Kidney epithelial cell (primary cell): ENCODE measurements around the gene TFAP2D. TPM values are rescaled to one million over a fixed set of nuclear protein-coding genes. Genes with fewer than 3 reads are reported as not detected.

Source experiments
- DNase-seq: peaks from one replicate; pipeline ENCODE4 v3.0.0-alpha.2; 2010; ENCODE audit warnings: low read depth
- H3K27me3 ChIP-seq: 2 replicates; pipeline ENCODE4 v1.6.0; 2011; ENCODE audit warnings: low read length; ENCODE audit not compliant: control insufficient read depth, insufficient read depth
- H3K36me3 ChIP-seq: 2 replicates; pipeline ENCODE4 v1.5.1; 2011; ENCODE audit warnings: low read length; ENCODE audit not compliant: control insufficient read depth, insufficient read depth
- H3K4me3 ChIP-seq: 2 replicates; pipeline ENCODE4 v1.5.1; 2011; ENCODE audit warnings: low read depth, mild to moderate bottlenecking, control low read depth, low read length
- total RNA-seq: library from RNA; depleted of rRNA; stranded (reverse); fragments of >200 nt; gene quantifications from 2 replicates; pipeline ENCODE4 v1.2.3, GENCODE V29; 2015
- TF ChIP-seq, protein P1 (sequence below): IDR thresholded peaks from 2 replicates; pipeline ENCODE4 v1.5.1; 2011; ENCODE audit warnings: mild to moderate bottlenecking, moderate library complexity, low read length, control low read depth, inconsistent platforms; ENCODE audit not compliant: insufficient read depth, poor library complexity, severe bottlenecking

TFAP2D gene
- total RNA-seq, 1 donor from 2014 or later = not detected

DNA sequence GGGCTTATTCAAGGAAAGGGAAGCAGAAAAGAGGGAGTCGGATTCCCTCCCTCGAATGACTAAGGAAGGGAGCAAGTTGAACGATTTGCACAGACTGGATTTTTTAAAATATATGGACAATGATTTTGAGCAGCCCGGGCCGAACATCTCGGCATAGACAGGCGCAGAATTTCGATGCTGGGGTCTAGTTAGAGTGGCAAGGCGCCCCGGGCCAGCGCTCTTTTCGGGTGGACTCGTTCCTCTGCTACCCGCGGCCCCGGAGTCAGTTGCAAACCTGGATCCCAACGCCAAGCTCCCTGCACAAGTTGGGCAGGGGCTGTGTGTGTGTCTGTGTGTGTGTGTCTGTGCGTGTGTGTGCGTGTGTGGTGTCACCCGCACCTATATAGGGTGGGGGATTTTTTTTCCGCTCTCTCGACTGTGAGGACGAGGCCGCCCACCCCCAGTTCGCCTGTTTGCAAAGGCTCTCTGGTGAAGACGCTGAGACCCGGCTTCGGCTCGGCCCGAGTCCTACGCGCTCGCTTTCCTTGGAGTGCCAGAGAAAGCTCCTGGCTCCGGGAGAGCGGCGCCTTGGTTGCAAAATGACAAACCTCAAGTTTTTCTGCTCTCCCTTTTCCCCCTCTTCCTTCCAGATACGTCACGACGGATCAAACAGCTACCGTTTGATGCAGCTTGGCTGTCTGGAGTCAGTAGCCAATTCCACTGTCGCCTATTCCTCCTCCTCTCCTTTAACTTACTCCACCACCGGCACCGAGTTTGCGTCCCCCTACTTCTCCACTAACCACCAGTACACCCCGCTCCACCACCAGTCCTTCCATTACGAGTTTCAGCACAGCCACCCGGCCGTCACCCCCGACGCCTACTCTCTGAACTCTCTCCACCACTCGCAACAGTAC, 1.4 kb downstream of the TFAP2D start:
- peaks cover 40% of the 10 kb centered on the region for H3K27me3 ChIP-seq
- TF ChIP-seq, protein P1, sequence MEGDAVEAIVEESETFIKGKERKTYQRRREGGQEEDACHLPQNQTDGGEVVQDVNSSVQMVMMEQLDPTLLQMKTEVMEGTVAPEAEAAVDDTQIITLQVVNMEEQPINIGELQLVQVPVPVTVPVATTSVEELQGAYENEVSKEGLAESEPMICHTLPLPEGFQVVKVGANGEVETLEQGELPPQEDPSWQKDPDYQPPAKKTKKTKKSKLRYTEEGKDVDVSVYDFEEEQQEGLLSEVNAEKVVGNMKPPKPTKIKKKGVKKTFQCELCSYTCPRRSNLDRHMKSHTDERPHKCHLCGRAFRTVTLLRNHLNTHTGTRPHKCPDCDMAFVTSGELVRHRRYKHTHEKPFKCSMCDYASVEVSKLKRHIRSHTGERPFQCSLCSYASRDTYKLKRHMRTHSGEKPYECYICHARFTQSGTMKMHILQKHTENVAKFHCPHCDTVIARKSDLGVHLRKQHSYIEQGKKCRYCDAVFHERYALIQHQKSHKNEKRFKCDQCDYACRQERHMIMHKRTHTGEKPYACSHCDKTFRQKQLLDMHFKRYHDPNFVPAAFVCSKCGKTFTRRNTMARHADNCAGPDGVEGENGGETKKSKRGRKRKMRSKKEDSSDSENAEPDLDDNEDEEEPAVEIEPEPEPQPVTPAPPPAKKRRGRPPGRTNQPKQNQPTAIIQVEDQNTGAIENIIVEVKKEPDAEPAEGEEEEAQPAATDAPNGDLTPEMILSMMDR = no peak
- DNase-seq = no peak

DNA sequence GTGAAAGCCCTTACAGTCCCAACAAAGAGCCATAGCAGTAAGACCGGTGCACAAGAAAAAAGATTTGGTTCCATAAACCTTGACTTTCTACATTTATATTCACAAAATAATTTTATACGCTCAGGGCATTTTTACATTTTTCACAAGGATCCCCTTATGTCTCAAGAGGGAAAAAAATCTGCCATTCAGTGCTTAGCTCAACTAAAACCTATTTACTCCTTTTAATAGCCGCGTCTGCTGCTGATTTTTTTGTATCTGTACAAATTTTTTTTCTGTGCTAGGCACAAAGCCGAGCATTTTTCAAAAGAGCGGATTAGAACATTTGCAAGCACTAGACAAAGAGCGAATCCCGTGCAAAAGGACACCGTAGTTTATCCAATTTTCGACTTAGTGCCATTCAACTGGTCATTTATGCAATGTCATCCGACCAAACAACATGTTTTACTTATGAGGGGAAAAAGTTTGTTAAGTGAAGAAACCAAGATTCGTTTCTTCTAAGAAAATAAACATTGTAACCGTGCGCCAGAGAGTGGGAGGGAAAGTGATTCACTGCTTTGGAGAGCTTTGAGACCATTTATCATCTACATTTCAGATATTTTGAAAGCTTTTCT, 3.7 kb downstream of the TFAP2D start:
- TF ChIP-seq, protein P1 = no peak
- Histone ChIP-seq H3K27me3 (peaks cover 42% of the 10 kb centered on the region), H3K36me3 (no peaks in the 10 kb centered on the region), H3K4me3 (no peak overlapping the region)
- DNase-seq = no peak

More for the DNA sequence above, 1.4 kb downstream of the TFAP2D start:
- no peak overlapping the region for H3K4me3 ChIP-seq
- no peaks in the 10 kb centered on the region for H3K36me3 ChIP-seq

DNA sequence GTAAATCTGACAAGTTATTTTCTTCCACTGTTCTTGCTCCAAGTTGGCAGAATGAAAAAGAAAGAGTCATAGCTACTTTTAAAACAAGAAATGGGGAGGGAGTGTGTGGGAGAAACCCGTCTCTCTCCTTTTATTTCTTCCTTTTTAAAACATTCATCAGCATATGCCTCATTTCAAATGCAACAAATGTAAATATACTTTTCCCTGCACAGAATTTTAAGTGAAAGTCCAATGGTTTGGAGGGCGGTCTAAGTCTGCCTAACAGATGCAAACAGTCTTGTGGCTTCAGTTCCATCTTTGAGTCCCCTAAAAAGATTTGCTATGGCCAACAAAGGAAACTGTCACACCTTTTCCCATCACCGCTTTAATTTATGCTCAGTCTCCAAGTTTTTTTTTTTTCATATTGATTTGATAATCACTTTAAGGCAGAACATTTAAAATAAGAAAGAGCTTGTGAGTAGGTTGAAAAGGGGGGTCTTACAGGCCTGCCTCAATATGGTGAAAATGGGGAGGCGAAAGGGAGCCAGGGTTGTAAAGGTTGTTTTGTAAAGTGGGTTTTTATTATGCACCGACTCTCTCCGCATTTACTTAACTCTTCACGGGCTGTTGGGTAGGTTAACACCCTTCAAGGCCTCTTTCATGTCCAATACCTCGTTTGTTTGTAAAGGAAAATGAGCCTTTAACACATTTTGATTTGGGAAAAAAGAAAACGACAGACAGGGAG, 4.6 kb downstream of the TFAP2D start:
- no peaks in the 10 kb centered on the region for H3K36me3 ChIP-seq
- TF ChIP-seq, protein P1 = no peak
- H3K27me3 ChIP-seq = peaks cover 51% of the 10 kb centered on the region
- DNase-seq = no peak
- no peak overlapping the region for H3K4me3 ChIP-seq

DNA sequence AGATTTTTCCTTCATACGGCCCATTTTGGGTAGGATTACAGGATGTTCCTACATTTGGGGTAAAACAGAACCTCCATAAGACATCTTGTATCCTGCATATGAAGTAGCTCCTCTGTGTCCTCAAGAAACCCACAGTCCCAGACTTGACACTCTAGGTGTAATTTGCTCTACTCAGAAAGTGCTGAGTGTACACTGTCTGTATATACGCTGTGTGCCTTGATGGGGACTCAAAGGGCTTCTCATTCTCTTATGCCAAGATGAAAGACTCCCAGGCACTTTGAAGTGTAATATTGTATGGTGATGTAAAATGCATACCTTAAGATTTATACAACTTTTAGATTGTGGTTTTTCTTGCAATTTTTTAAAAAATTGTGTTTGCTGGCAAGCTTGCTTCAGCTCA, 5.2 kb downstream of the TFAP2D start:
- H3K36me3 ChIP-seq = no peaks in the 10 kb centered on the region
- H3K4me3 ChIP-seq = no peak overlapping the region
- TF ChIP-seq, protein P1 = no peak
- H3K27me3 ChIP-seq = peaks cover 56% of the 10 kb centered on the region
- DNase-seq = no peak

DNA sequence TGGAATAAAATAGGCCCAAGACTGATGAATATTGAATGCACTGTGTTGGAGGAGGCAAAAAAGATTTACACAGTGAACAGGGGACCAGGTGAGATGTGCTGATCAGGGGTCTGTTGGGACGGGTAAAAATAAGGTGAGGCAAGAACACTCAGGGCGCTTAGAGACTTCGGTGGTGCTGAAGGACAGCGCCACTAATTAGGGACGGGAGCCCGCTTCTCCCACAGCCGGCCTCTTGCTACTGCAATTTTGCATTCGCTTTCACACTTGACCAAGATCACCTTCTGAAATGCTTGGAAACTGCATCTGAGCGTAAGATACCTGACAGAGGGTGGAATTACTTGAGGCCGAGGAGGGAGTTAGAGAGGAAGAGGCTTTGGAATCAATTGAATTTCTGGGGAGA, 7.3 kb downstream of the TFAP2D start:
- peaks cover 54% of the 10 kb centered on the region for H3K27me3 ChIP-seq
- TF ChIP-seq, protein P1 = no peak
- DNase-seq = no peak
- no peaks in the 10 kb centered on the region for H3K36me3 ChIP-seq
- H3K4me3 ChIP-seq = no peak overlapping the region
